Panc1 (cell line): ENCODE data around the gene MCCC1. TPM values are rescaled to one million over a fixed set of nuclear protein-coding genes. Genes with fewer than 3 reads are reported as not detected.

Experiments used
- ATAC-seq: fragments of 200-7000 bp; cut with Tn5 transposase; 2 replicates; pipeline ENCODE4 v1.9.1; 2020; ENCODE audit warnings: mild to moderate bottlenecking, moderate library complexity
- BruUV-seq: library from RNA; stranded (reverse); fragments of 400-500 nt; replicated peaks from 2 replicates; lab custom pipeline; 2021; lab: Mats Ljungman, UMichigan
- CTCF ChIA-PET: fragments of 300-600 bp; sonication (Branson Sonifier 250); formaldehyde crosslinking; loops from one replicate; lab custom pipeline; 2022; ENCODE audit warnings: antibody characterized with exemption; lab: Charles Lee
- POLR2A ChIA-PET: fragments of 300-600 bp; sonication (Branson Sonifier 250); formaldehyde crosslinking; loops from one replicate; lab custom pipeline; 2022; ENCODE audit warnings: antibody characterized with exemption; lab: Charles Lee
- DNase-seq: peaks from one replicate; pipeline ENCODE4 v3.0.0-alpha.2; 2010; ENCODE audit warnings: low read depth, low spot score
- H3K27ac ChIP-seq: 2 replicates; pipeline ENCODE4 v1.5.1; 2011; ENCODE audit warnings: mild to moderate bottlenecking, low read length, inconsistent platforms
- H3K27me3 ChIP-seq: fragments of 200-500 bp; sonication (Bioruptor generic); 2 replicates; pipeline ENCODE4 v1.6.0; 2014; ENCODE audit warnings: low read length, inconsistent platforms; ENCODE audit not compliant: control insufficient read depth, insufficient read depth
- H3K36me3 ChIP-seq: fragments of 200-500 bp; sonication (Bioruptor generic); 2 replicates; pipeline ENCODE4 v1.5.1; 2014; ENCODE audit warnings: inconsistent platforms, mild to moderate bottlenecking, low read length, moderate library complexity; ENCODE audit not compliant: control insufficient read depth, insufficient read depth
- H3K4me1 ChIP-seq: 2 replicates; pipeline ENCODE4 v1.5.1; 2011; ENCODE audit warnings: inconsistent platforms, mild to moderate bottlenecking, low read length, moderate library complexity; ENCODE audit not compliant: control insufficient read depth, insufficient read depth
- H3K4me3 ChIP-seq, 2 experiments: 2 replicates each; pipeline ENCODE4 v1.5.1; 2011 to 2012; ENCODE audit warnings: low read depth in 2 of 2, low read length in 2 of 2, mild to moderate bottlenecking in 2 of 2, inconsistent platforms in 1 of 2, moderate library complexity in 1 of 2
- H3K9me3 ChIP-seq: fragments of 200-500 bp; sonication (Bioruptor generic); 2 replicates; pipeline ENCODE4 v1.5.1; 2014; ENCODE audit warnings: low read depth, mild to moderate bottlenecking, inconsistent platforms, low read length, moderate library complexity; ENCODE audit not compliant: control insufficient read depth, insufficient read depth
- POLR2AphosphoS5 ChIP-seq: IDR thresholded peaks from 2 replicates; pipeline ENCODE4 v1.6.1; 2012; ENCODE audit warnings: mild to moderate bottlenecking, low read depth, low read length, moderate library complexity
- SIN3A ChIP-seq: IDR thresholded peaks from 2 replicates; pipeline ENCODE4 v1.6.1; 2012; ENCODE audit warnings: low read depth, mild to moderate bottlenecking, low read length, moderate library complexity, borderline replicate concordance; ENCODE audit not compliant: insufficient read depth
- TCF7L2 ChIP-seq: IDR thresholded peaks from 2 replicates; pipeline ENCODE4 v1.6.1; 2011; ENCODE audit warnings: mild to moderate bottlenecking, low read depth, low read length, inconsistent platforms
- in situ Hi-C: cut with HindIII; loops from 2 replicates; pipeline ENCODE4 v1.10.0; 2016; ENCODE audit warnings: low sequenced_read_pairs, low pct_unique_long_range_greater_than_20kb
- intact Hi-C: fragments of 100-400 bp; cut with micrococcal nuclease; formaldehyde crosslinking; loops from one replicate; pipeline ENCODE4 v1.10.0; 2022; ENCODE audit not compliant: unreplicated experiment
- total RNA-seq: library from RNA; stranded (reverse); gene quantifications from one replicate; pipeline ENCODE4 v1.2.1, GENCODE V29; 2021; ENCODE audit not compliant: unreplicated experiment
- TF ChIP-seq, protein P1 (sequence below): fragments of 450-650 bp; IDR thresholded peaks from 2 replicates; pipeline ENCODE4 v1.5.1; 2017; ENCODE audit warnings: mild to moderate bottlenecking
- TF ChIP-seq, protein P2 (sequence below), 2 experiments: IDR thresholded peaks; 2 replicates each; pipeline ENCODE4 v1.6.1; 2011 to 2012; ENCODE audit warnings: low read depth in 2 of 2, control low read depth in 1 of 2, low read length in 1 of 2, mild to moderate bottlenecking in 1 of 2, moderate library complexity in 1 of 2; ENCODE audit not compliant: insufficient read depth in 1 of 2

Gene MCCC1
- total RNA-seq, 1 experiment from 2014 or later: 24.2 TPM

DNA sequence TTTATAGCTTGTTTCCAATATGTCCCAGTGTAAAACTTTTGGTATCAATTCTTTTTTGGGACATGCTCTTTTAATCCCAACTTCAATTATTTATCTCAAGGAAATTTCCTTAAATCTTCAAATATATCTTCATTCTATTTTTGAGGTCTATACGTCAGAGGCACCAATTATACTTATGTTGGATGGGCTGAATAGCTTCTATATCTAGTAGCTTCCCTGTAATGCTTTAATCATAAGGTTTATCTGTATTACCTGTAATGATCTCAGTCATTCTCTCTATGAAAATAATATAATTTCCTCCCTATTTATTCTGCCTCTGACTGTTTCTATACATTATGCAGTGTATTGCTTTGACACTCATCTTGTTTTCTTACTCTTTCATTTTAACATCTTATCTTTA, 29.9 kb upstream of the MCCC1 start:
- Histone ChIP-seq H3K4me1 (no peaks in the 10 kb centered on the region), H3K4me3 (no peak overlapping the region), H3K27me3 (no peaks in the 10 kb centered on the region; the same call in 1 of the 2 replicates), H3K9me3 (peaks cover 11% of the 10 kb centered on the region; the same call in 1 of the 2 replicates), H3K36me3 (no peaks in the 10 kb centered on the region), H3K27ac (no peak overlapping the region)
- no peak for ATAC-seq
- BruUV-seq: no TSS peak
- TF ChIP-seq, protein P1, sequence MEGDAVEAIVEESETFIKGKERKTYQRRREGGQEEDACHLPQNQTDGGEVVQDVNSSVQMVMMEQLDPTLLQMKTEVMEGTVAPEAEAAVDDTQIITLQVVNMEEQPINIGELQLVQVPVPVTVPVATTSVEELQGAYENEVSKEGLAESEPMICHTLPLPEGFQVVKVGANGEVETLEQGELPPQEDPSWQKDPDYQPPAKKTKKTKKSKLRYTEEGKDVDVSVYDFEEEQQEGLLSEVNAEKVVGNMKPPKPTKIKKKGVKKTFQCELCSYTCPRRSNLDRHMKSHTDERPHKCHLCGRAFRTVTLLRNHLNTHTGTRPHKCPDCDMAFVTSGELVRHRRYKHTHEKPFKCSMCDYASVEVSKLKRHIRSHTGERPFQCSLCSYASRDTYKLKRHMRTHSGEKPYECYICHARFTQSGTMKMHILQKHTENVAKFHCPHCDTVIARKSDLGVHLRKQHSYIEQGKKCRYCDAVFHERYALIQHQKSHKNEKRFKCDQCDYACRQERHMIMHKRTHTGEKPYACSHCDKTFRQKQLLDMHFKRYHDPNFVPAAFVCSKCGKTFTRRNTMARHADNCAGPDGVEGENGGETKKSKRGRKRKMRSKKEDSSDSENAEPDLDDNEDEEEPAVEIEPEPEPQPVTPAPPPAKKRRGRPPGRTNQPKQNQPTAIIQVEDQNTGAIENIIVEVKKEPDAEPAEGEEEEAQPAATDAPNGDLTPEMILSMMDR: no peak
- no peak for TF ChIP-seq TCF7L2
- TF ChIP-seq, protein P2, sequence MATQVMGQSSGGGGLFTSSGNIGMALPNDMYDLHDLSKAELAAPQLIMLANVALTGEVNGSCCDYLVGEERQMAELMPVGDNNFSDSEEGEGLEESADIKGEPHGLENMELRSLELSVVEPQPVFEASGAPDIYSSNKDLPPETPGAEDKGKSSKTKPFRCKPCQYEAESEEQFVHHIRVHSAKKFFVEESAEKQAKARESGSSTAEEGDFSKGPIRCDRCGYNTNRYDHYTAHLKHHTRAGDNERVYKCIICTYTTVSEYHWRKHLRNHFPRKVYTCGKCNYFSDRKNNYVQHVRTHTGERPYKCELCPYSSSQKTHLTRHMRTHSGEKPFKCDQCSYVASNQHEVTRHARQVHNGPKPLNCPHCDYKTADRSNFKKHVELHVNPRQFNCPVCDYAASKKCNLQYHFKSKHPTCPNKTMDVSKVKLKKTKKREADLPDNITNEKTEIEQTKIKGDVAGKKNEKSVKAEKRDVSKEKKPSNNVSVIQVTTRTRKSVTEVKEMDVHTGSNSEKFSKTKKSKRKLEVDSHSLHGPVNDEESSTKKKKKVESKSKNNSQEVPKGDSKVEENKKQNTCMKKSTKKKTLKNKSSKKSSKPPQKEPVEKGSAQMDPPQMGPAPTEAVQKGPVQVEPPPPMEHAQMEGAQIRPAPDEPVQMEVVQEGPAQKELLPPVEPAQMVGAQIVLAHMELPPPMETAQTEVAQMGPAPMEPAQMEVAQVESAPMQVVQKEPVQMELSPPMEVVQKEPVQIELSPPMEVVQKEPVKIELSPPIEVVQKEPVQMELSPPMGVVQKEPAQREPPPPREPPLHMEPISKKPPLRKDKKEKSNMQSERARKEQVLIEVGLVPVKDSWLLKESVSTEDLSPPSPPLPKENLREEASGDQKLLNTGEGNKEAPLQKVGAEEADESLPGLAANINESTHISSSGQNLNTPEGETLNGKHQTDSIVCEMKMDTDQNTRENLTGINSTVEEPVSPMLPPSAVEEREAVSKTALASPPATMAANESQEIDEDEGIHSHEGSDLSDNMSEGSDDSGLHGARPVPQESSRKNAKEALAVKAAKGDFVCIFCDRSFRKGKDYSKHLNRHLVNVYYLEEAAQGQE (IDR thresholded peaks at IDR 0.05; ENCODE audit: insufficient read depth in 1 of 2, low read depth in 2 of 2, low read length in 1 of 2): no peak
- no peak for TF ChIP-seq SIN3A
- TF ChIP-seq POLR2AphosphoS5: no peak
- POLR2A ChIA-PET: no interaction called here
- DNase-seq: no peak
- in situ Hi-C loops: no loop called here
- intact Hi-C loops: no loop called here
- CTCF ChIA-PET: no interaction called here

DNA sequence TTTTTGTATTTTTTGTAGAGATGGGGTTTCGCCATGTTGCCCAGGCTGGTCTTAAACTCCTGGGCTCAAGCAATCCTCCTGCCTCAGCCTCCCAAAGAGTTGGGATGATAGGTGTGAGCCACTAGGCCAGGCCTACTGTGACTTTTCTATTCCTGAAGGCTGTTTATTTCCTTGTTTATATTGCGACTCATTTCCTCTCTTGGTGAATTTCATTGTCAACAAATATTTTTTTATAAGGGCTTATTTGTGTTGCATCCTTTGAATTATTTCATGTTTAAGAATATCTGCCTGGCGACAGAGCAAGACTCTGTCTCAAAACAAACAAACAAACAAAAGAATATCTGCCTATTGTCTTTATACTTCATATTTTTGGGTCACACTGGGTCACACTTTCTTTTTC, 29.4 kb upstream of the MCCC1 start:
- Histone ChIP-seq H3K9me3 (peaks cover 11% of the 10 kb centered on the region; the same call in 1 of the 2 replicates), H3K36me3 (no peaks in the 10 kb centered on the region), H3K27ac (no peak overlapping the region), H3K4me1 (no peaks in the 10 kb centered on the region), H3K27me3 (no peaks in the 10 kb centered on the region), H3K4me3 (no peak overlapping the region)
- POLR2A ChIA-PET: no interaction called here
- BruUV-seq: no TSS peak
- in situ Hi-C loops (no loop called here), intact Hi-C loops (no loop called here)
- CTCF ChIA-PET: no interaction called here
- TF ChIP-seq, protein P1: no peak
- TF ChIP-seq POLR2AphosphoS5 (no peak), SIN3A (no peak), TCF7L2 (no peak)
- TF ChIP-seq, protein P2 (IDR thresholded peaks at IDR 0.05; ENCODE audit: insufficient read depth in 1 of 2, low read depth in 2 of 2, low read length in 1 of 2): no peak
- ATAC-seq (0 out of 2 replicates have a peak, but pooled peaks have one; percentile 68), DNase-seq (no peak)
